HG03571 (cell line): ENCODE data around the gene NDC80.
A peak's percentile ranks its signal among the peaks of the same experiment; 100 is the strongest.
"Not testable (repeated sequence)": the region's sequence is repeated elsewhere in the genome, so short reads cannot be mapped to it uniquely, and the experiment has no call there.

Experiments used
- ATAC-seq: cut with Tn5 transposase; IDR thresholded peaks from one replicate; pipeline ENCODE4 v1.9.1; 2021; ENCODE audit not compliant: unreplicated experiment

Gene NDC80

DNA sequence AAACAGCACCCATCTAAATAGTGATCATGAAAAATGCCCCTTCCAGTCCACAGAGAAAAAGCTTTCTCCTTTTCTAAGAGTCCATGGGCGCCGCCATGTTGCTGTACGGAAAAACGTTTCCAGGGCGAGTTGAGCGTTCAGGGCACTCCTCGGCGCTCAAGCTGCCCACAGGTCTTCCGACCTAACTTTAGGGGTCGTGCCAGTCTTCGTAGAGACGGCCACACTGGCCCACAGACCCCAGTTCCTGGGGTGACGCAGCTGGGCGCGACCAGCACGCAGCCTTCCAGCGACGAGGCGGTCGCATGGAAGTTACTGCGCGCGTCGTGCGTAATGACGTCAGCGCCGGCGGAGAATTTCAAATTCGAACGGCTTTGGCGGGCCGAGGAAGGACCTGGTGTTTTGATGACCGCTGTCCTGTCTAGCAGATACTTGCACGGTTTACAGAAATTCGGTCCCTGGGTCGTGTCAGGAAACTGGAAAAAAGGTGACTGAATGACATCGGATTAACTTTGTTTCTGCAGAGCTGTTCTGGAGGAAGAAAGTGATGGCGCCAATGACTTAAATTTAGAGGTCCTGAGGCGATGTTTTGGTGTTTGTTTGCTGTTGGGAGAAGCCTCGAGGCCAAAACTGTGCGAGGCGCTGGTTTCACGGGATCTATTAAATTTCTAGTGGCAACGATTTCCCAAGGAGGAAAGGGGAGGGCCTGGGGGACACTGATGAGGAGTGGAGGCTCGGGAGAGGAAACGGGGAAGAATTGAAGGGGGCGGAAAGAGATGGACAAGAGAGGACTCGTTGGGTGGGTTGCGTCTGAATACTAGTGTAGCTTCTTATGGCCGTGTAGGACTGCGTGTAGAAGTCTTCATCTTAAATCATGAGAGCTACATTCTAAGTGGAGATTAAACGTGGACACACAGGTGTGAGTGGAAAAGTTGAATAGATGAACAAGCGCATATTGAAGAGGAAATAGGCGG is at the start of gene NDC80, which contains the start of gene METTL4:
Gene NDC80, plus strand, starts transcription at position 358 of the 971 bp plus-strand sequence. CDS start 1,429 bp downstream, outside the sequence.
Gene METTL4, minus strand, starts transcription at position 306 of the 971 bp plus-strand sequence. CDS start 4,289 bp downstream, outside the sequence.
- peak; percentile 77 for ATAC-seq

GRCh38 chr18:2522112-2522511 is 49.2 kb upstream of the NDC80 start:
- no peak for ATAC-seq

- ATAC-seq = not testable (repeated sequence)
Observed at GRCh38 chr18:2524794-2525198, 46.6 kb upstream of the NDC80 start.

DNA sequence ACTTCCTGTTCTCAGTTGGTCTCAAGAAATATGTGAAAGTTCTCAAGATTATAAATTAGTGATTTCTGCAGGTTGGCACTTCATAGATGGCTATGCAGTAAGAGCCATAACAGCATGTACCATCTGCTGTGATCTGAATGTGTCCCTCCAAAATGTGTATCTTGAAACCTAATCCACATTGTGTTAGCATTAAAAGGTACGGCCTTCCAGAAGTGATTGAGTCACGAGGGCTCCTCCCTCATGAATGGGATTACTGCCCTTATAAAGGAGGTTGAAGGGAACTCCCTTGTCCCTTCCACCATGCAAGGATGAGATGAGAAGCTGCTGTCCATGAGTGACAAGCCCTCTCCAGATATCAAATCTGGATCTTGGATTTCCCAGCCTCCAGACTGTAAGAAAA is 45.0 kb upstream of the NDC80 start:
- ATAC-seq = no peak

DNA sequence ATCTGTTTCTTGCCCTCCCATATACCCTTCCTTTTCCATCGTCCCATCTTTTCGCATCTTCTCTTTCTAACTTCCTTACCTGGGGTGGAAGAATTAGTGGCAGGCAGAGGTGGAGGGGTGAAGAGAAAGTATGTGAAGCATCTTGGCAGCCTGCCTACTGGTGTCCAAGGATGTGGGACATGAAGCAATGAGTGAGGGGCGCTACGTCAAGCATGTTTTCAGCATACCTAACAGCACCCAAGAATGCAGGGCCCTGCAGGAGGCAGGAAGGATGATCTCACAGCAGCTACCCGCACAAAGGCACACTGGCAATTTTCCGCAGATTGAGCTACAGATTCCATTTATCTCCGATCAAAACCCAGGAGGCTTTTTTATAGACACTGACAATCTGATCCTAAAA is 42.2 kb upstream of the NDC80 start:
- no peak for ATAC-seq

- ATAC-seq = no peak
Observed at GRCh38 chr18:2531751-2532150, 39.6 kb upstream of the NDC80 start.

GRCh38 chr18:2532797-2533196 is 38.6 kb upstream of the NDC80 start:
- ATAC-seq = no peak

DNA sequence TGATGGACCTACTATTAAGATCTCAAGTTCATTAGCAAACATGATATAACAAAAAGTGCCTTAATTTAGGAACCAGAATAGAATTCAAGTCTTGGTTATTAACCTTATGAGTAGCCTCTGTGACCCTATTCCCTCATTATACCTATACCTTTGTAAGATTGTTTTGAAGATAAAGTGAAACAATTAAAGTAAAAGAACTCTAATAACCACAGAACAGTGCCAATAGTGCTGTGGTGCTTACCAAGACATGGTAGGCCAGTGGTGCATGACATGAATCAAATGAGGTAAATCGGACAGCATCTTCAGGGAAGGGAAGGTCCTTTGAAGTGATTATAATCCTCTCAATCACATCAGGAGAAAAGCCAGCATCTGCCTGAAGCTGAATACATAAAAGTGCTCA is 36.5 kb upstream of the NDC80 start:
- ATAC-seq = peak; percentile 50

- peak; percentile 26 for ATAC-seq
Observed at GRCh38 chr18:2535419-2535910, 35.9 kb upstream of the NDC80 start.

- no peak for ATAC-seq
Observed at GRCh38 chr18:2536063-2536462, 35.3 kb upstream of the NDC80 start.

- no peak for ATAC-seq
Observed at GRCh38 chr18:2536493-2536892, 34.9 kb upstream of the NDC80 start.

DNA sequence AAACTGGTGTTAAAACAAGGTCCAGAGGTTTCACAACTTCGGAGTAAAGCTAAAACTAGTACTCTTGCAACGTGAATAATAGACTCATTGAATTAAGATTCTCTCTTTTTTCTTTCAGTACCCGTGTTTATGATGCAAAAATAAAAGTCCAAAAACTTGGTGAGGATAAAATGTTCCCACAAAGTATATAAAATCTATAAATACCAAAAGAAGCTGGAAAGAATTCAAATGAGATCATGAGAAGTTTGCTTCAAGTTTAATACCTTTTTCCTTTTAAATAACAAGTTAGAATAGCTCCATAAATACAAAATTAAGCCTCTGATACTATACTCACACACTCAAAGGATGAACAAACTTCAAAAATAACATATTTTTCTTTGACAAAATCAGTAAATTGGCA is 34.1 kb upstream of the NDC80 start:
- ATAC-seq = no peak

DNA sequence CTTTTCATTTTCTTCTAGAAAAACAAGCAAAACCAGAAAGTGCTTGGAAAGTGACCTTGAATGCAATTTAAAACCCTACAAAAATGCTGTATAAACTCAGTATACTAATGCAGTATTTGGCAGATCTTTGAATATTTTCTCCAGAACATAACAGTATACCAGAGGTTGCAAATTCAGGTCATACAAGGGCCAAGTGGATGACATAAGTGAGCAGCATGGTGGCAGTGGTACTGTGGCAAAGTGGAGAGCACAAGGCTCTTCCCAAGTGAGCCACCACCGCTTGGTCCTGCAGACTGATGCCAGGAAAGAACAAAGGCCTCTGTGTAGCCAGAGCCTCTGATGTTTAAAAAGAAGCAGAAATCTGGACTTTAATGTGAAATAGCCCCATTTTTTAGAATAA is 33.1 kb upstream of the NDC80 start:
- ATAC-seq = no peak

DNA sequence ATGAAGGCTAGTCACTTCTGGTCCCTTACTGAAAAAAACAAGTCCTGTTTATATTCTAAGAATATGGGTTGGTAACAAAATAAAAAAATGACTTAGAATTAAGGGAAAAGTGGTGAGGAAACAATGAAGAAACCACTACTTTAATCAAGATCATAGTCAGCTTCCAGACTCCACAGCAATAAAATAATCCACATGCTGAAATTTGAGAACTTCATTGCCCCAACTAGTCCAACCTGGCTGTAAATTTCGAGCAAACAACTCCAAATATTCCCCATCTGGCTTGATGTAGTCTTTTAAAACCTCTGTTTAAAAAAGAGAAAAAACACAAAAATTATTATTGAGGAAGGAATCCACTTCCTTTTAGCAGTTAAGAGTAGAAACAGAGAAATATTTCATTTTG is 32.5 kb upstream of the NDC80 start:
- no peak for ATAC-seq

DNA sequence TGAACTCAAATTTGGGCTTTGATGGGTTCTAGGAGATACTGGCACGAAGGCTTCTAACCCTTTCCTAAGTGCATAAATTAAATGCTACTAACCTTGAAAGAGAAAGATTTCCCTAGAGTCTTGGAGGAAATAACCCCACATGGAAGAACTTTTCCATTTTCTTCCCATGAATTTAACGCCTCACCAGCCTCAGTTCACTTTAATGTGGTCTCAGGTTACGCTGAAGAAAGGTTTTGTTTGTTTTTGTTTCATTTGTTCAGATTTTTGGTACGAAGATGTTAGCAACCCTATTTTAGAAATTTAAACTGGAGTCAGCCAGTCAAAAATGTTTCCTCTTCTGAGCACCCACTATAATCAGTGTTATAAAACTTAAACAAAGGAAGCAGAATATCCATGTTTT is 30.8 kb upstream of the NDC80 start:
- ATAC-seq = no peak

- peak; percentile 50 for ATAC-seq
Observed at GRCh38 chr18:2541925-2542563, 29.3 kb upstream of the NDC80 start.

DNA sequence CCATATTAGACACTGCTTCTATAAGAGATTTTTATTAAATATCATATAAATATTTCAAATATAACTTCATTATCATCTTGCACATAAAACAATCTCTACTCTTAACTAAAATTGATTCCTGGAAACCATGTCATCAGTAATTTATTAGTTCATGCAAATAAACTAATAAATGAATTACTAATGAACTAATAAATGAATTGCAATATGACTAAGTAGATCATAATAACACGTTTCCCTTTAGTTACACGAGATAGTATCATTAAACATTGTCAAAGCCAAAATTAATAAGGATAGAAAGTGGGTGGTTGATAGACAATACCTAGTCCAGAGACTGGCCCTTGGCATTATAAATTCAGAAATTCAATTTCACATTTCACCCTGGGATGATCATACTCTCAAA is 26.2 kb upstream of the NDC80 start:
- no peak for ATAC-seq

DNA sequence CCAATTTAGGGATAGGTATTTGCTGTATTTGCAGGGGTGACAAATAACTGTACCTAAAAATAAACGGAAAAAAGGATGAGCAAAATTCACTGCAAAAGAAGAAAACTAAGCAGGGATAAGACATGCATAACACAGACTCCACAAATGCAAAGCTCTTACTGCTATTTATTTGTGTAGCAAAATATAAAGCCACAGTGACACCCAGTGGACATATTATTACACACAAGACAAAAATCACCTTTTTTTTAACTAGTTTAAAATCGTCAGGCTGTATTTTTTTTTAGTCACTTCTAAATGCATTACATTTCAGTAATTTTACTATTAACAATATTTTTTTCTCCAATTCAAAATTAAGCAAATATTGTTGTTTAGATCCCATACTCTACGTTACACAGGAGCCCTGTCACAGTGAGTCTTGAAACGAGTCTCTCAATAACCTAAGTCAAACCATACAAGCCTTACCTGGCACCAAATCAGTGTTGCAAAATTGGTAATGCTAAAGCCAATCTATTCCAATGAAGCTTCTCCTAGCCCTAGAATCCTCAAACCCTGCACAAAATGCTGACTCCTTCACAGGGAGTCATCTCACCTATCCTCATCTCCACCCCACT is 23.8 kb upstream of the NDC80 start:
- ATAC-seq = no peak

- ATAC-seq = no peak
Observed at GRCh38 chr18:2549462-2549861, 21.9 kb upstream of the NDC80 start.

GRCh38 chr18:2551425-2551824 is 19.9 kb upstream of the NDC80 start:
- no peak for ATAC-seq

GRCh38 chr18:2554696-2555095 is 16.7 kb upstream of the NDC80 start:
- ATAC-seq = no peak
